ENCODE measurements around the gene VSIG2.
A peak's percentile ranks its signal among the peaks of the same experiment; 100 is the strongest.

Gene VSIG2

GRCh38 chr11:124747406-124748099 is 4.5 kb downstream of the VSIG2 start:
- no peak for DNase-seq

GRCh38 chr11:124746621-124747243 is 5.3 kb downstream of the VSIG2 start:
- peak; percentile 62 for DNase-seq

DNA sequence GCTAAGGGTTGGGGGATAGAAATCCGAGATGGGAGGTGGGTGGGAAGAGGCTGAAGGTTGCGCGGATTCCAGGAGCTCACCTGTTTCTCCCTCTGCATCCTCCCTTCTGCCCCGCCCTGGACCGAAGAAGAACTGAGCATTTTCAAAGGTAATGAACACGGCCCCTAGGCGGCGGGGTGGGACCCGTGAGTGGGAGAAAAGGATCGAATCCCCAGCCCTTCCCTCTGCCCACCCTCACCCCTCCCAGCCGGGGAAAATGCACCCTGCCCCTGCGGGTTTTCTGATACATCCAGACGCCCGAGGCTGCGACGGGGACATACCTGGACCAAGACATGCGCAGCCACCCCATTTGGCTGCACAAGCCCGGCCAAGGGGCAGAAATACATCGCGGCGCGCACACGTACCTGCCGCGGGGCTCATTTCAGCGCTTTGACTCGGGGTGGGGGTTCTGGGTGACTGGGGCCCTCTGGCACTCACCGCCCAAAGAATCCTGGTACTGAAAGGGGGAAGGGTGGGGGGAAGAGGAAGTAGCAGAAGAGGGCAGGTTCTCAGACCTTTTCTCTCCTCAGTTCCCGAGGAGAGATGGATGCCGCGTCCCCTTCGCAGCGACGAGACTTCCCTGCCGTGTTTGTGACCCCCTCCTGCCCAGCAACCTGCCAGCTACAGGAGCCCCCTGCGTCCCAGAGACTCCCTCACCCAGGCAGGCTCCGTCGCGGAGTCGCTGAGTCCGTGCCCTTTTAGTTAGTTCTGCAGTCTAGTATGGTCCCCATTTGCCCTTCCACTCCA is 6.0 kb downstream of the VSIG2 start:
- no peak for DNase-seq

DNA sequence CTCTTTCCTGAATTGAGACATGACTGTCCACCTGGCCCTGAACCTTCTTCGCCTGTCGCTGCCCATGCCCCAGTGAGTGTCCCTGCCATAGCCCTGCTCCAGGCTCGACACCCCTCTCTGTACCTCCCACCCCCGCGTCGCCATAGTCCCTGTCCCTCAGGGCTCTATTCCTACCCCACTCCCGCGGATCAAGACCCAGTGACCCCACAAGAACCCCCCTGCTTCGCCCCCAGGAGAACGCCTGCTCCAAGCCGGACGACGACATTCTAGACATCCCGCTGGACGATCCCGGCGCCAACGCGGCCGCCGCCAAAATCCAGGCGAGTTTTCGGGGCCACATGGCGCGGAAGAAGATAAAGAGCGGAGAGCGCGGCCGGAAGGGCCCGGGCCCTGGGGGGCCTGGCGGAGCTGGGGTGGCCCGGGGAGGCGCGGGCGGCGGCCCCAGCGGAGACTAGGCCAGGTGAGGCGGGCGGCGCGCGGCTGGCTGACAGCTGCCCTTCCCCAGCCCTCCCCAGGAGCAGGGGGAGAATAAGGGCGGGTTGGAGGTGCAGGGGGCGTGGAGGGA is 6.7 kb downstream of the VSIG2 start:
- no peak for DNase-seq

GRCh38 chr11:124743050-124743449 is 9.0 kb downstream of the VSIG2 start:
- no peak for DNase-seq

DNA sequence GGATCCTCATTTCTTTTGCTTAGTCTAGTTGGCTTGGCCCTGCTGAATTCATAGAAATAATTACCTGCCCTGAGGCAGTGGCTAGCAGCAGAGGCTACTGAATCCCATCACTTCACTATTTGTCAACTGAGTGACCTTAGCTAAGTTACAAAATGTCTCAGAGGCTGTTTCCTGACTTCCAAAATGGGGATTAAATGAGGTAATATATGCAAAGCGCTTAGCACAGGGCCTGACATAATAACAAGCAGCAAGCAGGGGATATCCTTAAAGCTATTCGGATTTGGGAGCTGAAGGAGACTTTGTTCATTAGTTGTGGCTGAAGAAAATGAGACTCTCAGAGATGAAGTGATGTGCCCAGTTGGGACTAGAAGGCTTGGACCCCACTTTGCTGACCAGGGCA is 9.5 kb downstream of the VSIG2 start:
- DNase-seq = peak; percentile 64

DNA sequence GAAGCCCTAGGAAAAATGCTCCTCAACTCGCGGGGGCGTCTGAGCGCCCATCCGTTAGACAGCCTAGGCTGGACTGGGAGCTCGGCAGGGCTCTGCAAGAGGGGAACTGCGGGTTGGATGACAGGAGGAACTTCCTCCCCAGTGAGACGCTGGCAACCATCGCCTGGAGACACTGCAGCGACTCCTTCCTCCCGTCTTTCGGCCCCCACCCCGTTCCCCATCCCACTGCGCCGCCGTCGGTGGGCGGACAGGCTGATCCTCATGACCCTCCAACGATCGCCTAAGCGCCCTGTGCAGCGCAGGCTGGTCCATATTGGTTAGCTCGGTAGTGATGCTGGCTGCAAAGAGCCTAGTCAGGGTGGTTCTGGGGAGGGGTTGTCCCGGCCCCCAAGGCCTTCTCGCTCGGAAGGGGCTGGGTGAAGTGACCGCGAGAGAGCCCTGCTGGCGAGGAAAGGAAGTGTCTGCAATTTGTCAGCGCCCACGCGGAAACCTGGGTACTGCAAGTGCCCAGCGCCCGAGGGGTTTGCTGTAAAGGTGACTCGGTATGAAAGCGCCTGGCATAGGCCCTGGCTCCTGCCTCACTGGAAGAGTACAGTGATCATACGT is 11.7 kb downstream of the VSIG2 start:
- peak; percentile 62 for DNase-seq

DNA sequence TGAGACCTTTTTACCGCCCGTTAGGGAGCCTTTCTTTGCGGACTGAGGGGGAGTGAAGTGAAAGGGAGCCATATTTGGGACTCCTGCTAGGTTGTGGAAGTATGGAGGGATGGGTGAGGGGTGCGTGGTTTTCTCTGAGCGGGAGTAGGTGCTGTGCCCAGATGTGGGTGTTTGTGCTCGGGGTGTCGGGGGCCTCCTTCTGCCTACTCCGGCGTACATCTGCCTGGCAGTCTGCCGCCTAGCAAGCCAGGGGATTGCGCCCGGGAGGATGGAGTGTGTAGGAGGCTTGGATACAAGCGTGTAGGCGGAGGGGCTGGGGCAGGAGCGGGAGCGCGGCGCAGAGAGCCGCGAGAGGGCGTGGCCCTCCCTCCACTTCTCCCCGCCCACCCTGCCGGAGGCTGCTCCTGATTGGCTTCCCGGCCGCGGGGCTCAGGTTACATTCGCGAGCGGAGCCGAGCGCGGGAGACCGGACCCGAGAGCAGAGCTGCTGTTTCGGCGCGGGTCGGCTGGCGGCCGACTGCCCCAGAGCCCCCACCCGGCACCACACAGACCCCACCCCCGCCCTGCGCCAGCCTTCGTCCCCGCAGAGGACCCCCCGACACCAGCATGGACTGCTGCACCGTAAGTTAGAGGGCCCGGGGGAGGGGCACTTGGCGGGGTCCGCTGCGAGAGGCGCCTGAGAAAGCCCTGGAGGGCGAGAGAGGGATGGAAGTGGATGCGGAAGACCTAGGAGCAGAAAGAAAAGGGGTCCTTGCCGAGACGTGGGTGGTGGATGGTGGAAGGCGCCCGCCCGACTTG is 12.4 kb downstream of the VSIG2 start, which contains the start of gene NRGN:
Gene NRGN (plus strand): TSS at position 464 of the 798 bp plus-strand sequence. CDS start 143 bp downstream, at position 607.
- peak; percentile 79 for DNase-seq

DNA sequence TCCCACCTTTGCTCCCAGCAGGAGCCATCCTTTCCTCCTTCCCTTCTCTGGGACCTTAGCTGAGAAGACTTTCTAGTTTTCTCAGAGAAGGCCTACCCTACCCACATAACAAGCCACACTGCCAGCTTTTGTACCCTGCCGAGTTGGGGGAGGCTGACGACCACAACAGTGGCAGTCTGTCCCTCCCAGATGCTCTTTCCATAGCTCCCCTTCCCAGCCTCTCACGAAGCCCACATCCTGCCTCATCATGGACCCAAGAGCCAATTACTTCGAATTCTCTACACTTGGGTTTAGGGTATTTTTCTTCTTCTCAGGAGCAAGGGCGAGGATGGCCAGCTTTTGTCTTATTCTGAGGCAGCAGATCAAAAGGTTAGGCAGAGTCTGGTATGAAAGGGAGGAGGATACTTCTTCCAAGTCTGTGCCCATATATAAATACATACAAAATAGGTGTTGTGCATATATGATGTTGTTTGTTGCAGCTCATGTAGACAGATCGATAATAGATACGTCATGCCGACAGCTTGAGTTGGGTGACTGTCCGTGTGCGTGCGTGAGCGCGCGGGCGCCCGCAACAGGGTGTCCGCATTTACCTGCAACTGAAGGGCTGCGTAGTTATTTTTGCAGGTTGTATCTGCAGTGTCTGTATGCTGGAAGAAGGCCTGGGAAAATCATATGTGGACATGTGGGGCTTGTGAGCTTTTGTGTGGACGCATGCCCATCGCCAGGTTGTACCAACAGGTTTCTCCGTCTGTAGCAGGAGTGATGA is 13.2 kb downstream of the VSIG2 start:
- DNase-seq = no peak

DNA sequence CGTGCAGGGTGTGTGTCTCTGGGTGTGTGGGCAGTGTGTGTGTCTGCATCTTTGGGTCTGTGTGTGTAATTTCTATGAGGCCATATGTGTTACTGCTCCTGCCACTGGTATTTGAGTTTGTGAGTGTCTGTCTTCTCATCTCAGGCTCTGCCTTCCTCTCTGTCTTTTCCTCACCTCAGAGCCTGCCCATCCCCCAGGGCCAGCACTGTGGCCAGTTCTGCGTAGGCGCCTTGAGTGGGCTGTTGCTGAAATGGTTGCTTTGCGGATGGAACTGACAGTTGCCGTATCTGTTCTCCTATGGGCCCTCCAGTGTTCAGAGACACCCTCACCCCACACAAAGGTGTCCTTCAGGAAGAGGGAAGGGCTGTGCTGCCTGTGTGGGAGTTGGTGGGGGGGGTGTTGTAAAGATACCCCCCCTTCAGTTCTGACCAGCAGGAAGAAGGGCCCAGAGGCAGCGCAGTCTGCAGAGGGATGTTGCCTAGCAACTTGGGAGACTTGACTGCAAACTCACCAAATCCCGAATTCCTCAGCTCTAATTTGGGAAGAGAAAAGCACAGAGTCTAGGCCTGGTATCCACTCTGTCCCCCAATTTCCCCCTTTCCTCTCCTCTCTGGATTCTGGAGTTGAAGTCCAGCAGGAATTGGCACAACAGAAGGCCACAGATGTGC is 14.3 kb downstream of the VSIG2 start:
- no peak for DNase-seq

GRCh38 chr11:124736736-124737135 is 15.3 kb downstream of the VSIG2 start:
- DNase-seq = peak; percentile 63

DNA sequence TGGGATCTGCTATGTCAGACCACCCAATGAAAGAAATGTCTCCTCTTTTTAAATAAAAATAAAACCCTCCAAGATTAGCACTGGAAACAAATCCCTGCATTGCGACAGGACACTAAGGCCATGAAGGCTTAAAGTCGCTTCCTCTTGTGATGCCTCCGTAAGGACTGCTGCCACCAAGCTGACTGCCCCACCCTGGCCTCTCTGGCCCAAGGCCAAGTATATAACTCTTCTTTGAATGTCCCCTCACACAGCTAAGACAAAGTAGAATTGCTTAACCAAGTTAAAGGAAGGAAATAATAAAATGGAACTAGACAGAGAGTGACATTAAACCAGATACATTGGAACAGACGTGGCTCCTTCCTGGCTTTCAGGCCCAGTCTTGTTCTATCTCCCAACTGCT is 19.8 kb downstream of the VSIG2 start:
- DNase-seq = peak; percentile 84

DNA sequence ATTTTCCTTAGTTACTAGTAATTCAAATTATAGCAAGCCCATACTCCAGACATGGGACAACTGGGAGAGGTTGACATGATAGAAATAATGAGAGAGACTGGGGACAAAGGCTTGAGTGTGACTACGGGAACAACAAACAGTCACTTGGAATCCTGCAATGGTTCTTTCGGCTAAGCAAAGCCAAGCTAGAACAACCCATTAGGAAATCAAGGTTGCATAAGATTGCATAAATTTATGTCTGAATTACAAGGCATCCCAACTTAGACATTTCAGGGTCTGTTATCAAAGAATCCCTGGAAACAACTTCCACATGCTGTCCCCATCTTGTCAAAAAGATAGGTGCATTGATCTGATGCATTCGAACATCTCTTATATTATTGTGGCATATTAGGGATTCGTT is 22.5 kb downstream of the VSIG2 start:
- DNase-seq = peak; percentile 58

DNA sequence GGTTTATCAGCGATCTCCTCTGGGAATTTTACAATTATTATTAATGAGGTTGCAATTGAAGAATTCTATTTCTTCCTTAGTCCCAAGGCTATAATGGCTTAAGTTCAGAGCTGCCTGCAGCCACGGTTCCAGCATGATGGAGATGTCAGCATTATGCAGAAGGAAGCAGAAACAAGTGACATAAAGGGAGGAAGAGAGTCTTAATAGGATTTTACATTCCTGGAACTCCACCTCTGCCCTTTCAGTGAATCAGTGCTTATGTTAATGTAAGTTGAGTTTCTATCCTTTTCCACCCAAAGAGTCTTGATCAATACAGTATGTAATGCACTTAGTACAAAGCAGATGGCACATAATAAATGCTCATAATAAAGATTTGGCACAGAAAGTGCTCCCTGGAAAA is 23.9 kb downstream of the VSIG2 start:
- DNase-seq = no peak

GRCh38 chr11:124727474-124727873 is 24.6 kb downstream of the VSIG2 start:
- no peak for DNase-seq

DNA sequence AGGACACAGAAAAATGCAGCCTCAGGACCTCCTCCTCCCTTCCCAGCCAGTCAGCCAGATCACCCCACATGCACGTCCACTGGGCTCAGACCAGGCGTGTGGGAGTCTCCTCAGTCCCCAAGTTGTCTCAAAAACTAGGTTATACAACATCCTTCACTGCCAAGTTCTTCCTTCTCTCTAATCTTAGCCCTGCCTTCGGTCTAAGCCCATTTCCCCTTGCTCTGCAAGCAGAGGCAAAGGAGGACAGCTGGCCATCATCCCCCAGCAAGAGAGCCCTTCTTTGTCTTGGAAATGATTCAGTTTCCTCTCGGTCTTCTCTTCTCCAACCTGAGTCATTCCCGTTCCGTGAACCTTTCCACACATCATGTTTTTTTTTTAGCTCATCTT is 26.3 kb downstream of the VSIG2 start:
- peak; percentile 20 for DNase-seq

DNA sequence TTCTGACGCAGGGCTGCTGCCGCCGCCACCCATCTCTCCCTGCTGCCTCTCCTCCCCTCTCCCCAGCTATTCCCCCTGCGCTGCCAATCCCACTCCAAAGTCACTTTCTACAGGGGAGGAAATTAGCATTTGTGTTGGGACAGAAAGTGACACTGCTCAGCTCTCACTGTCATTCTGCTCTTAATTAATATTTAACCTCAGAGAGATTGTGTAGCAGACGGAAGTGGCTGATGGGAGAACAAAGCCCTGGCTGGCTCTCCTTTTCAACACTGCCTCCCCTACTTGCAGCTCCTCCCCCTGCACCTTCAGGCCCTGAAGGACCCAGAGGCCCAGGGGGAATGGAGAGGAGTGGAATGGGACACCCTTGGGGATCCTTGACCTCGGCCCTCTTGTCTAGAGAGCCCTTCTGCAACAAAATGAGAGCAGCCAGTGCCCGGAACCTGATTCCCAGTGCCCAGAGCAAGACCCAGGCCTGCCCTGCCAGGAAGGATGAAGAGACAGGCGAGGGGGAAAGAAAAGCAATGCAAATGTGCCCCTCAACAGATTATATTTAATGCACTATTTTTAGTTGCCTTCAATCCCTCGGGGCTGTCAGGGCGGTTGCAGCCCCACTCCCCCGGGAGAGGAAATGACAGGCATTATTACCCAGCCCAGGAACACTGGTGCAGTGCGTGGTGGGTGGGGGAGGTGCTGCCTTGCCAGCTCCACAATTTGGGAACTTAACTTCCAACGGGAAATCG is 26.9 kb downstream of the VSIG2 start:
- DNase-seq = no peak

DNA sequence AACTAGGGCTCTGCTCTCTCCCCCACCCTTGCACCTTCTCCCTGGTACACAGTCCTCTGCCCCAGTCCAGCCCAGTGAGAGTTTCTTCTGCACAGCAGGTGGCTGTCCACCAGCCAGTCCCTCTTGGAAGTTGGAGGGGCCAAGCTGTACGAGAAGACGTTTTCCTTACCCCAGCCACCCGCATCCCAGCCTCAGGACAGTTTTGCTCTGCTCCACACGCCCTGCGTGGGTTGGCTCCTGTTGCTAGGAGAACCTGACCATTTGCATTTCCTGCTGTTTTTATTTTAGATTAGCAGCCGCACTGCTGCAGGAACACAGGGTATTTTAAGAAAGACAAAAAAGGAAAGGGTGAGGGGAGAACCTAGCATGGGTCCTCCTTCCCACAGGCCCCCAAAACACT is 29.9 kb downstream of the VSIG2 start:
- DNase-seq = no peak

DNA sequence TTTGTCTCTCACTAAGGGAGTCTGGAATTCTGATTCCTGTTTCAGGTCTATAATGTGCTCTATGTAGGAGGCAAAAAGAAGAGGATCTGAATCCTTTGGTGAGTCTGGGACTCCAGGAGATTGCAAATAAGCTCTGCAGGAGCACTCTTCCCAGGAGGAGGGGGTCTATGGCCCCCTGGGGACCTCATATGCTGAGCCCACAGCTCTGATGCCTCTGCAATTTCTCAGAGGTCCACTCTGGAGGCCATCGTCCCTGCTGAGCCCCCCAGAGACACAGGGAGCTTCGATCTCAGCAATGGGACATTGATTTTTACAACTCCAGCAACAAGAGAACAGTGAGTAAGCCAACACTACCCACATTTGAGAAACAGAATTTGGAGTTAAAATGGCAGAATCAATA is 32.5 kb downstream of the VSIG2 start:
- DNase-seq = no peak

GRCh38 chr11:124718801-124719200 is 33.3 kb downstream of the VSIG2 start:
- no peak for DNase-seq

Data from inflammatory macrophage treated with lipopolysaccharide for 4 hours (primary cell).